ENCODE measurements around the gene PACSIN1. TPM values are rescaled to one million over a fixed set of nuclear protein-coding genes. Genes with fewer than 3 reads are reported as not detected.

The PACSIN1 gene
- total and polyA plus RNA-seq, 12 donors = 0.77 to 11.2 (median 5.9) TPM

DNA sequence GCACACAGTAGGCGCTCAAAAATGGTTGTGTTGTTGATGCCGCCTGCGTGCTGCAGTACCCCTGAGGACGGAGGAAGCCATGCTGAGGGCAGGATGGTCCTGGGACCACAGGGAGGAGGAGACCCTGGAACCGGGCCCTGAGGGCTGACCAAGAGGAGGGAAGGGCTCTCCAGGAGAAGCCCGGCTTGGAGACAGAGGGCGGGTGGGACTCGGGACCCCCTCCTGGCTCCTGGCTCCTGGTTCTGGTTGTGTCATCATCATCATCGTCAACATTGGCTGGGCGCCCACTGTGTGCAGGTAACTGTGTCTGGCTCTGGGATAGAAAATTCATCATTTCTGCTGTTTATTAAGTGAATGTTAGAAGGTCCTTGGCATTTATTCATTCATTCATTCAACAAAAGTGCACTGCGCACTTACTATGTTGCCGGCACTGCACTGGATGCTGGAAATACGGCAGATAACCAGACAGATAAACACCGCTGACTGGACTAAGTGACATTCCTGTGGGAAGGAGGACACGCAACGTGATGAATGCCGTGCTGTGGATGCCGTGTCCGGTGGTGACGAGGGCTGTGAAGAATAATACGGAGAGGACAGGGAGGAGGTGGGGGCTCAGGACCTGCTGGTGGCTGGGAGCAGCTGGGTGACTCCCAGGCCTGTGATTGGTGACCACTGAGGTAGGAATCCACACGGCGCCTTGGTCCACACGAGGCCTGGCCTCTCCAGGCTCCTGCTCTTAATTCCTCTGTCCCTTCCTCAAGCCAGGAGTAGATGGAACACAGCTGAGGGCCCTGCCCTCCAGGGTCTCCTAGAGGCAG lies 55.0 kb downstream of the PACSIN1 start:
- Histone ChIP-seq H3K4me3 (no peak overlapping the region), H3K4me1 (no peaks in the 10 kb centered on the region), H3K36me3 (no peaks in the 10 kb centered on the region), H3K27me3 (peaks cover 0 to 13% (median 7%) of the 10 kb centered on the region in 7 donors), H3K9me3 (no peaks in the 10 kb centered on the region), H3K27ac (no peak overlapping the region)
- intact Hi-C loops (cut with DNase I) = no loop called here
- DNase-seq (no peak), ATAC-seq (no peak)
- TF ChIP-seq, protein P1, sequence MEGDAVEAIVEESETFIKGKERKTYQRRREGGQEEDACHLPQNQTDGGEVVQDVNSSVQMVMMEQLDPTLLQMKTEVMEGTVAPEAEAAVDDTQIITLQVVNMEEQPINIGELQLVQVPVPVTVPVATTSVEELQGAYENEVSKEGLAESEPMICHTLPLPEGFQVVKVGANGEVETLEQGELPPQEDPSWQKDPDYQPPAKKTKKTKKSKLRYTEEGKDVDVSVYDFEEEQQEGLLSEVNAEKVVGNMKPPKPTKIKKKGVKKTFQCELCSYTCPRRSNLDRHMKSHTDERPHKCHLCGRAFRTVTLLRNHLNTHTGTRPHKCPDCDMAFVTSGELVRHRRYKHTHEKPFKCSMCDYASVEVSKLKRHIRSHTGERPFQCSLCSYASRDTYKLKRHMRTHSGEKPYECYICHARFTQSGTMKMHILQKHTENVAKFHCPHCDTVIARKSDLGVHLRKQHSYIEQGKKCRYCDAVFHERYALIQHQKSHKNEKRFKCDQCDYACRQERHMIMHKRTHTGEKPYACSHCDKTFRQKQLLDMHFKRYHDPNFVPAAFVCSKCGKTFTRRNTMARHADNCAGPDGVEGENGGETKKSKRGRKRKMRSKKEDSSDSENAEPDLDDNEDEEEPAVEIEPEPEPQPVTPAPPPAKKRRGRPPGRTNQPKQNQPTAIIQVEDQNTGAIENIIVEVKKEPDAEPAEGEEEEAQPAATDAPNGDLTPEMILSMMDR (IDR thresholded peaks at IDR 0.05) = no peak
- 83 to 84% methylated on average over 24 of the region's 24 CpGs for WGBS, 2 donors

DNA sequence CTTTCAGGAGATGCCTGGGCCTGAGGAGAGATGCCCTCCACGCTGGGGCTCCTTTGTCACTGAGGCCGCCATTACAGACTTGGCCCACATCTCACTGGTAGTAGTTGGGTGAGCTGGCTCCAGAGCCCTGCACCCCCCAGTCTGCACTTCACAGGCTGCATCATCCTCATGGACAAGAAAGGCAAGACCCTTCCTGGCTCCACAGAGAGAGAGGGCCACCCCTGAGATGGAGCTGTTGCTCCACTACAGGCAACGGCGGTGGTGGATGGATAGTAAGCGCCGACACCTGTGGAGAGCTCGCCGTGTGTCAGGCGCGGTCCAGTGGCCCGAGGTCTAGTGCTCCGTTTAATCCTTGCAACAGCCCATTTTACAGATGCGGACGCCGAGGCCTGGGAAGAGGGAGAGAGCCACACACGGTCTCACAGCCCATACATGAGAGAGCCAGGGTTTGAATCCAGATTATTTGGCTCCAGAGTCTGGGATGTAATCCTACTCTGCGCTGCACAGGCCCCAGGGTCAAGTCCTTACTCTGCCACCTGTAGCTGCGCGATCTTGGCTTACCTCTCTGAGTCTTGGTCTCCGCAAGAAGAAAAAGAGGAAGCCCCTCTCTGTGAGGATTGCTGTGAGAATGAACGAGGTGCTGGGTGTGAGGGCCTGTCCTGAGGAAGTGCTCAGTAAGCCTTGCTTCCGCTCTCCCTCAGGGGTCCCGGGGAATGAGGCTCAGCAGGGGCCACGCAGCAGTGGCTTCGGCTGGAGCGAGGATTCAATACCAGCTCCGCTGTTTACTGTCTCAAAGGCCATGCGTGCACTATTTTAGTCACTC lies 55.8 kb downstream of the PACSIN1 start:
- intact Hi-C loops (cut with DNase I) = no loop called here
- peaks cover 0 to 6% (median under 1%) of the 10 kb centered on the region in 7 donors for H3K27me3 ChIP-seq
- H3K27ac ChIP-seq = no peak overlapping the region
- H3K36me3 ChIP-seq = no peaks in the 10 kb centered on the region
- DNase-seq (no peak), ATAC-seq (no peak)
- H3K4me1 ChIP-seq = peaks cover 2 to 6% (median 4%) of the 10 kb centered on the region in 9 donors
- TF ChIP-seq, protein P1 (IDR thresholded peaks at IDR 0.05) = no peak
- WGBS, 2 donors = 88 to 91% methylated on average over 28 of the region's 28 CpGs
- H3K9me3 ChIP-seq = no peaks in the 10 kb centered on the region
- H3K4me3 ChIP-seq = no peak overlapping the region

DNA sequence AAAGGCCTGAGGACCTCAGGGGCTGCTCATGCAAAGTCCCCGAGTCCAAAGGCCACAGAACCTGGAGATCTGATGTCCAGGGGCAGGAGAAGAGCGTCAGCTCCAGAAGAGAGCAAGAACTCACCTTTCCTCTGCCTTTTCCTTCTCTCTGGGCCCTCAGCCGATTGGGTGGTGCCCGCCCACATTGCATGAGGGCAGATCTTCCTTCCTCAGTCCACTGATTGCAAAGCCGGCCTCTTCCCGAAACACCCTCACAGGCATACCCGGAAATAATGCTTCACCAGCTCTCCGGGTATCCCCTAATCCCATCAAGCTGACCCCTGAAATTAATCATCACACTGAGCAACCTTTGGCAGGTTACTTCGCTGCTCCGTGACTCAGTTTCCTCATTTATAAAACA lies 56.9 kb downstream of the PACSIN1 start:
- Histone ChIP-seq H3K4me1 (peaks cover 5 to 14% (median 7%) of the 10 kb centered on the region in 9 donors), H3K27me3 (no peaks in the 10 kb centered on the region), H3K4me3 (no peak overlapping the region), H3K27ac (no peak overlapping the region), H3K36me3 (no peaks in the 10 kb centered on the region), H3K9me3 (no peaks in the 10 kb centered on the region)
- ATAC-seq = no peak
- WGBS, 2 donors = 81 to 84% methylated on average over 10 of the region's 10 CpGs
- intact Hi-C loops (cut with DNase I) = no loop called here
- TF ChIP-seq, protein P1 (IDR thresholded peaks at IDR 0.05) = no peak
- DNase-seq = no peak

DNA sequence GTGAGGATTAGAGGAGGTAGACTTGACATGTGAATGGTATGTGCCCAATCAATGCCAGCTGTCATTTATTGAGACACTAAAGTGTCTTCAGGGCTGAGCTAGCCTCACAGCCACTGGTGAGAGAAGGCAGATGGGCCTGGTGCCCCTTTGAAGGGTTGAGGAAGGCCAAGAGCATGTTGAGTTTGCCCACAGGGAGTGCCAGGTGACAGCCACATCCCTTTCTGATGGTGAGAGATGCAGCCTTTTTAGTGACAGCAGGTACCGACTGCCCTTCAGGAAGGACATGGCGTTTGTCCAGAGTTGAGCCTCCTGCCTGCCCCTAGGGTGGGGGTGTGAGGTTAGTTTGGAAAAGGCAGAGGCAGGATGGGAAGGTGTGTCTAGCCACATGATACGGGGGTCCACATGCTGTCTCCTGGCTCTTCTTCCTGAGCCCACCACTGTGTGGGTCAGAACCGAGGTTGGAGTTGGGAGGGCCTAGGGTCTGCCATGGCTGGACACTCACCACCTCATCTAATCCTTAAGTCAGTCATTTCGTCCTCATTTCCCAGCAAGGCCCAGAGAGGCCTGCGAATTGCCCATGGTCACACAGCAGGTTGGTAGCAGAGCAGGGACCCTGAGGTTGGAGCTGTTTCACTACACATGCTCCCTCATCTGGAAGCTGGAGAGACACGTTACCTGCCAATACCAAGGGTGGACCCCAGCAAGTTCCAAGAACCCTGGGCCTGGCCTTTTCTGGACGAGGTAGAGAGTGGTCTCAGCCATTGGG lies 57.7 kb downstream of the PACSIN1 start:
- Histone ChIP-seq H3K27me3 (no peaks in the 10 kb centered on the region), H3K9me3 (no peaks in the 10 kb centered on the region), H3K4me1 (peaks cover 5 to 14% (median 7%) of the 10 kb centered on the region in 9 donors), H3K36me3 (no peaks in the 10 kb centered on the region), H3K27ac (no peak overlapping the region), H3K4me3 (no peak overlapping the region)
- 81 to 87% methylated on average over 8 of the region's 8 CpGs for WGBS, 2 donors
- intact Hi-C loops (cut with DNase I) = no loop called here
- DNase-seq = no peak
- ATAC-seq = no peak
- TF ChIP-seq, protein P1 (IDR thresholded peaks at IDR 0.05) = no peak
